ENCODE measurements around the gene MPPE1.

DNA sequence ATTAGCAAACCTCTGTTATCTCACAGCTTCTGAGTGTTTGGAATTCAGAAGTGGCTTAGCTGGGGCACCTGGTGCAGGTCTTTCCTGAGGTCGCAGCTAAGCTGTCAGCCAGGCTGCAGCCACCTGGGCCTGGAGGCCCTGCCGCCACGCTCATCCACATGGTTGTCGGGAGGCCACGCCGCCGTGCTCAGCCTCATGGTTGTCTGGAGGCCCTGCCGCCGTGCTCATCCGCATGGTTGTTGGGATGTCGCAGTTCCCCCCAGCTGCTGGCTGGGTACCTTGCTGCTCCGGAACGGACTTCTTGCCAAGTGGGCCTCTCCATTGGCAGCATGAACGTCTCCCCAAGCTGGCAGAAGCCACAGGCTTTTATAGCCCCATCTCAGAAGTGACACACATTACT, 24.3 kb upstream of the MPPE1 start:
- no peak for TF ChIP-seq POLR2A (IDR thresholded peaks at IDR 0.05; ENCODE audit: low read depth, low read length)
- TF ChIP-seq POLR2AphosphoS5 (IDR thresholded peaks at IDR 0.05; ENCODE audit: low read depth, low read length) = no peak
- TF ChIP-seq TAF1 (IDR thresholded peaks at IDR 0.05; ENCODE audit: low read depth, low read length) = no peak

Measured in GM12891 (cell line).